B cell (primary cell): ENCODE results near the gene MTFR1L. TPM values are rescaled to one million over a fixed set of nuclear protein-coding genes. Genes with fewer than 3 reads are reported as not detected.

Experiments used
- ATAC-seq: fragments of 200-7000 bp; cut with Tn5 transposase; one replicate; pipeline ENCODE4 v1.10.0; 2021; ENCODE audit warnings: low read depth, mild to moderate bottlenecking, moderate number of reproducible peaks, moderate library complexity
- CTCF ChIA-PET: fragments of 350-600 bp; sonication (Branson Sonifier 250); formaldehyde crosslinking; loops from one replicate; lab custom pipeline; 2021; ENCODE audit warnings: antibody characterized with exemption, inconsistent platforms; lab: Charles Lee
- POLR2A ChIA-PET: fragments of 350-600 bp; sonication (Branson Sonifier 250); formaldehyde crosslinking; loops from one replicate; lab custom pipeline; 2021; ENCODE audit warnings: antibody characterized with exemption; lab: Charles Lee
- DNase-seq: peaks from one replicate; pipeline ENCODE4 v3.0.0; 2013
- H2AFZ ChIP-seq: 2 replicates; pipeline ENCODE4 v1.6.1; 2012; ENCODE audit warnings: mild to moderate bottlenecking, low read depth, low read length; ENCODE audit not compliant: insufficient read depth, poor library complexity, severe bottlenecking
- H3K27ac ChIP-seq, 2 donors: 1 replicate in 1 of 2; 2 replicates in 1 of 2; pipeline ENCODE4 v1.5.1; 2012 to 2013; ENCODE audit warnings: low read length in 2 of 2, mild to moderate bottlenecking in 2 of 2, moderate library complexity in 1 of 2
- H3K27me3 ChIP-seq, 4 experiments: fragments of 200-600 bp in 1 of 4; sonication (generic) in 1 of 4; replicated peaks in 1 of 4; 1 replicate in 2 of 4; 2 replicates in 2 of 4; pipeline versions ENCODE4 v1.6.1 to v1.7.0; 2013 to 2016; ENCODE audit warnings: low read length in 3 of 4, mild to moderate bottlenecking in 2 of 4, mixed read lengths in 1 of 4, moderate library complexity in 1 of 4; ENCODE audit not compliant: insufficient read depth in 4 of 4, control insufficient read depth in 3 of 4; ENCODE audit errors: control extremely low read depth in 1 of 4
- H3K36me3 ChIP-seq, 2 experiments: replicated peaks in 1 of 2; 1 replicate in 1 of 2; 2 replicates in 1 of 2; pipeline versions ENCODE4 v1.6.1 to v1.7.1; 2013; ENCODE audit warnings: low read length in 1 of 2; ENCODE audit not compliant: insufficient read depth in 2 of 2, control insufficient read depth in 1 of 2; ENCODE audit errors: control extremely low read depth in 1 of 2, extremely low read depth in 1 of 2
- H3K4me1 ChIP-seq, 2 donors: fragments of 200-600 bp in 1 of 2; sonication (generic) in 1 of 2; 1 replicate in 1 of 2; 2 replicates in 1 of 2; pipeline versions ENCODE4 v1.5.1 to v1.6.1; 2013 to 2017; ENCODE audit warnings: low read length in 2 of 2; ENCODE audit not compliant: control insufficient read depth in 2 of 2, insufficient read depth in 2 of 2
- H3K4me2 ChIP-seq: replicated peaks from 2 replicates; pipeline ENCODE3; 2012; ENCODE audit warnings: mild to moderate bottlenecking, low read depth, low read length; ENCODE audit not compliant: poor library complexity, severe bottlenecking
- H3K4me3 ChIP-seq, 5 experiments: fragments of 200-600 bp in 1 of 5; sonication (generic) in 1 of 5; 1 replicate in 3 of 5; 2 replicates in 2 of 5; pipeline versions ENCODE4 v1.5.1 to v1.7.0; 2011 to 2016; ENCODE audit warnings: low read length in 4 of 5, mild to moderate bottlenecking in 4 of 5, low read depth in 2 of 5, control low read depth in 1 of 5, moderate library complexity in 1 of 5; ENCODE audit not compliant: insufficient read depth in 1 of 5; ENCODE audit errors: control extremely low read depth in 1 of 5, extremely low read depth in 1 of 5
- H3K79me2 ChIP-seq: fragments of 200-600 bp; sonication (generic); one replicate; pipeline ENCODE4 v1.6.0; 2016; ENCODE audit warnings: low read length; ENCODE audit not compliant: control insufficient read depth, insufficient read depth
- H3K9ac ChIP-seq: fragments of 200-600 bp; sonication (generic); 2 replicates; pipeline ENCODE4 v1.6.1; 2017; ENCODE audit warnings: mild to moderate bottlenecking, low read length, moderate library complexity
- H3K9me3 ChIP-seq, 3 donors: one replicate each; pipeline versions ENCODE4 v1.6.1 to v1.7.1; 2013; ENCODE audit warnings: low read length in 2 of 3; ENCODE audit not compliant: control insufficient read depth in 2 of 3, insufficient read depth in 1 of 3; ENCODE audit errors: control extremely low read depth in 1 of 3
- H4K20me1 ChIP-seq: 2 replicates; pipeline ENCODE4 v1.6.0; 2012; ENCODE audit warnings: mild to moderate bottlenecking, low read length; ENCODE audit not compliant: insufficient read depth, control insufficient read depth, poor library complexity, severe bottlenecking
- H3K27ac Mint-ChIP-seq: one replicate; pipeline ENCODE4 v1.8.0; 2021; ENCODE audit warnings: mixed read lengths
- H3K27me3 Mint-ChIP-seq: one replicate; pipeline ENCODE4 v1.8.0; 2021; ENCODE audit warnings: mixed read lengths
- H3K4me1 Mint-ChIP-seq: one replicate; pipeline ENCODE4 v1.8.0; 2021; ENCODE audit warnings: mixed read lengths
- H3K4me3 Mint-ChIP-seq: one replicate; pipeline ENCODE4 v1.8.0; 2021; ENCODE audit warnings: mixed read lengths
- H3K9me3 Mint-ChIP-seq: one replicate; pipeline ENCODE4 v1.8.0; 2022; ENCODE audit warnings: mixed read lengths; ENCODE audit not compliant: insufficient read depth
- EZH2 ChIP-seq: IDR thresholded peaks from 2 replicates; pipeline ENCODE4 v1.6.1; 2012; ENCODE audit warnings: borderline replicate concordance, low read depth, mild to moderate bottlenecking, moderate library complexity, low read length; ENCODE audit not compliant: insufficient read depth, poor library complexity, severe bottlenecking
- WGBS: methylation state at CpG from one replicate; pipeline ENCODE4 v1.1.5; 2013; ENCODE audit warnings: missing lambda C conversion rate; ENCODE audit not compliant: insufficient coverage; 5-methylcytosine and 5-hydroxymethylcytosine counted together
- intact Hi-C: fragments of 100-400 bp; cut with micrococcal nuclease; formaldehyde crosslinking; loops from one replicate; pipeline ENCODE4 v1.10.0; 2022
- polyA plus RNA-seq: library from polyadenylated mRNA; depleted of rRNA; stranded (reverse); fragments of >200 nt; gene quantifications from 2 replicates; pipeline ENCODE4 v1.2.3, GENCODE V29; 2012
- total RNA-seq, 2 donors: library from RNA; stranded (reverse); fragments of 120-200 nt in 1 of 2; gene quantifications; 1 replicate in 1 of 2; 2 replicates in 1 of 2; pipeline versions ENCODE4 v1.2.3 to v1.2.4, GENCODE V29; 2013 to 2022
- TF ChIP-seq, protein P1 (sequence below): fragments of 200-600 bp; IDR thresholded peaks from one replicate; pipeline ENCODE4 v1.8.0; 2022; ENCODE audit warnings: antibody characterized with exemption, mild to moderate bottlenecking

The MTFR1L gene
- total and polyA plus RNA-seq, 2 donors (not counting 1 experiment from before 2014, with no cell fraction given), result 41.5 to 44.6 TPM

- Histone ChIP-seq H3K4me2 (no peak overlapping the region), H3K9me3 (no peaks in the 10 kb centered on the region), H3K4me1 (no peaks in the 10 kb centered on the region), H3K27me3 (no peaks in the 10 kb centered on the region), H3K36me3 (no peaks in the 10 kb centered on the region), H2AFZ (no peak overlapping the region), H3K4me3 (no peak overlapping the region), H4K20me1 (no peaks in the 10 kb centered on the region), H3K9ac (no peak overlapping the region), H3K27ac (no peak overlapping the region), H3K79me2 (no peaks in the 10 kb centered on the region)
- ATAC-seq (no peak), DNase-seq (no peak)
- Mint-ChIP-seq H3K4me1 (no peaks in the 10 kb centered on the region), H3K9me3 (no peaks in the 10 kb centered on the region), H3K4me3 (no peak overlapping the region), H3K27ac (no peak overlapping the region), H3K27me3 (peaks cover 9% of the 10 kb centered on the region)
- 82% methylated on average over 6 of the region's 6 CpGs for WGBS
- intact Hi-C loops, result no loop called here
- TF ChIP-seq EZH2, result no peak
- TF ChIP-seq, protein P1, sequence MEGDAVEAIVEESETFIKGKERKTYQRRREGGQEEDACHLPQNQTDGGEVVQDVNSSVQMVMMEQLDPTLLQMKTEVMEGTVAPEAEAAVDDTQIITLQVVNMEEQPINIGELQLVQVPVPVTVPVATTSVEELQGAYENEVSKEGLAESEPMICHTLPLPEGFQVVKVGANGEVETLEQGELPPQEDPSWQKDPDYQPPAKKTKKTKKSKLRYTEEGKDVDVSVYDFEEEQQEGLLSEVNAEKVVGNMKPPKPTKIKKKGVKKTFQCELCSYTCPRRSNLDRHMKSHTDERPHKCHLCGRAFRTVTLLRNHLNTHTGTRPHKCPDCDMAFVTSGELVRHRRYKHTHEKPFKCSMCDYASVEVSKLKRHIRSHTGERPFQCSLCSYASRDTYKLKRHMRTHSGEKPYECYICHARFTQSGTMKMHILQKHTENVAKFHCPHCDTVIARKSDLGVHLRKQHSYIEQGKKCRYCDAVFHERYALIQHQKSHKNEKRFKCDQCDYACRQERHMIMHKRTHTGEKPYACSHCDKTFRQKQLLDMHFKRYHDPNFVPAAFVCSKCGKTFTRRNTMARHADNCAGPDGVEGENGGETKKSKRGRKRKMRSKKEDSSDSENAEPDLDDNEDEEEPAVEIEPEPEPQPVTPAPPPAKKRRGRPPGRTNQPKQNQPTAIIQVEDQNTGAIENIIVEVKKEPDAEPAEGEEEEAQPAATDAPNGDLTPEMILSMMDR, result no peak
- ChIA-PET CTCF (no interaction called here), POLR2A (no interaction called here)
These were observed 29.3 kb upstream of the MTFR1L start for GRCh38 chr1:25790472-25790871.

- Histone ChIP-seq H2AFZ (no peak overlapping the region), H3K27me3 (no peaks in the 10 kb centered on the region), H3K4me1 (peaks cover 0 to 2% of the 10 kb centered on the region in 2 donors), H3K36me3 (no peaks in the 10 kb centered on the region), H4K20me1 (no peaks in the 10 kb centered on the region), H3K9ac (no peak overlapping the region), H3K27ac (no peak overlapping the region), H3K79me2 (no peaks in the 10 kb centered on the region), H3K4me2 (no peak overlapping the region), H3K4me3 (no peak overlapping the region), H3K9me3 (no peaks in the 10 kb centered on the region)
- POLR2A ChIA-PET, result no interaction called here
- intact Hi-C loops, result no loop called here
- DNase-seq (no peak), ATAC-seq (no peak)
- Mint-ChIP-seq H3K27ac (no peak overlapping the region), H3K4me3 (no peak overlapping the region), H3K27me3 (peaks cover 5% of the 10 kb centered on the region), H3K9me3 (no peaks in the 10 kb centered on the region), H3K4me1 (peaks cover 6% of the 10 kb centered on the region)
- CTCF ChIA-PET, result no interaction called here
- WGBS, result 0% methylated on average over 1 of the region's 4 CpGs
- TF ChIP-seq EZH2, result no peak
- TF ChIP-seq, protein P1, result no peak
These were observed 27.6 kb upstream of the MTFR1L start for GRCh38 chr1:25792115-25792514.
